HG03439 (cell line): Measurements from ENCODE around the gene AFMID.
"Not testable (repeated sequence)": the region's sequence is repeated elsewhere in the genome, so short reads cannot be mapped to it uniquely, and the experiment has no call there.

ENCODE experiments used
- ATAC-seq: cut with Tn5 transposase; IDR thresholded peaks from one replicate; pipeline ENCODE4 v1.9.1; 2021; ENCODE audit warnings: mild to moderate bottlenecking, moderate library complexity; ENCODE audit not compliant: unreplicated experiment

The AFMID gene

DNA sequence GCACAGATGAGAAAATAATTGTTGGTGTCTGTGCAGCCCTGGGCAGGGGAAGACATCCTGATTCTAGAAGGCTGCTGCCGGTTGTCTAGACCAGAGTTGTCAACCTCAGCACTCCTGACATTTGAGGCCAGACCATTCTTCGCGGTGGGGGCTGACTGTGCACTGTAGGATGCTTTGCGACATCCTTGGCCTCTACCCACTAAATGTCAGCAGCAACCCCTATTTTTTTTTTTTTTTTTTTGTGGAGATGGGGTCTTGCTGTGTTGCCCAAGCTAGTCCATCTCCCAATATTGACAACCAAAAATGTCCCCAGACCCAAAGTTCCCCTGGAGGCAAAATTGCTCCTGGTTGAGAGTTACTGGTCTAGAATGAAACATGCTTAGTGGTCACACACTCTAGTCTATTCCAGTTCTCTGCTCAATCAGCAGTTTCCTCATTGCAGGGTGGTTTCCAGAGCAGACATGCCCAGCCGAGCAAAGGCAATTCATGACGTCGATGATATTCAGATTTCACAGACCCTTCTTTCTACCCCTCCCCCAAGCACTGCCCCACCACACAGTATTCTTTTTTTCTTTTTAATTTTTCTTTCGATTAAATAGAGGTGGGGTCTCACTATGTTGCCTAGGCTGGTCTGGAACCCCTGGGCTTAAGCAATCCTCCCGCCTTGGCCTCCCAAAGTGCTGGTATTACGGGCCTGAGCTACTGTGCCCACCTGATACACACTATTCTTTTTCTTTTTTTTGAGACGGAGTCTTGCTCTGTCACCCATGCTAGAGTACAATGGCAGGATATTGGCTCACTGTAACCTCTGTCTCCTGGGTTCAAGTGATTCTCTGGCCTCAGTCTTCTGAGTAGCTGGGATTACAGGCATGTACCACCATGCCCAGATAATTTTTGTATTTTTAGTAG is 32.0 kb upstream of the AFMID start:
- ATAC-seq: peak; percentile 52

DNA sequence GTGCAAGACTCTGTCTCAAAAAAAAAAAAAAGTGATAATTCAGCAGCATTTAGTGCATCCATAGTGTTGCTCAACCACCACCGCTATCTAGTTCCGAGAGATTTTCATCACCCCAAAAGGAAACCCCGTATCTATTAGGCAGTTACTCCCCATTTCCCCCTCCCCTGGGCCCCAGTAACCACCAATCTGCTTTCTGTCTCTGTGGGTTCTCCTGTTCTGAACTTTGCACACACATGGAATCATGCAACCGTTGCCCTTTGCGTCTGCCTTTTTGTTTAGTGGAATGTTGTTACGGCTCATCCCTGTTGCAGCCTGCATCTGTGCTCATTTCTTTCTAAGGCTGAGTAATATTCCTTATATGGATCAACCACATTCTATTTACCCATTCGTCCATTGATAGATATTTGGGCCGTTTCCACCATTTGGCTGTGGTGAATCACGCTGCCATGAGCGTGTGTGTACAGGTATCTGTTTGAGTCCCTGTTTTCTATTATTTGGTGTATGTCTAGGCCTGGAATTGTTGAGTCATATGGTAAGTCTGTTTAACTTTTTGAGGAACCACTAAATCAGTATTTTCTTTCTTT is 27.5 kb upstream of the AFMID start:
- no peak for ATAC-seq

DNA sequence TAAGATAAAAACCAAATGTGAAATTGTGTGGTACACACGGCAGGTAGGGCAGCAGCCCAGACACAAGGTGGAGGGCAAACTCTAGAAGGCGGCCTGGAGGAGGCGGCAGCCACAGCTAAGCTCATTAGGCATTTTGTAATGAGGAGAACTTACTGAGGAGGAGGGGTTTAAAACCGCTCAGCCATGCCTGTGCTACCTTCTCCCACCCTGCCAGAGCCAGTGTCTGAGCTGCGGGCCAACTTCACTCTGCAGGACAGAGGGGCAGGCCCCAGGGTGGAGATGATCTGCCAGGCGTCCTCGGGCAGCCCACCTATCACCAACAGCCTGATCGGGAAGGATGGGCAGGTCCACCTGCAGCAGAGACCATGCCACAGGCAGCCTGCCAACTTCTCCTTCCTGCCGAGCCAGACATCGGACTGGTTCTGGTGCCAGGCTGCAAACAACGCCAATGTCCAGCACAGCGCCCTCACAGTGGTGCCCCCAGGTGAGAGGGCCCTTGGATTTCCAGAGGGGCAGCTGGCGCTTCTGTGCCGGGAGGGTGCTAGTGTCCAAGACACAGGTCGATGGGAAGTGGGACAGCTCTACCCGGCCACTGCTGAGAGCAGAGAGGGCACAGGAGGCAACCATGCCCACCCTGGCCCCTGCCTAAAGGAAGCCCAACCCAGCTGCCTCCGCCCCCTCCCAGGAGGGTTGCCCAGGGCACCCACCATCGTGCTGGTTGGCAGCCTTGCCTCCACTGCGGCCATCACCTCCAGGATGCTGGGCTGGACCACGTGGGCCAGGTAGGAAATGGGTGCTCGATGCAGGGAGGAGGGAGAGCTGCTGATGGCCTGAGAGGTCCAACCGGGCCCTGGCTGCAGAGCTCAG is 23.0 kb upstream of the AFMID start:
- no peak for ATAC-seq

DNA sequence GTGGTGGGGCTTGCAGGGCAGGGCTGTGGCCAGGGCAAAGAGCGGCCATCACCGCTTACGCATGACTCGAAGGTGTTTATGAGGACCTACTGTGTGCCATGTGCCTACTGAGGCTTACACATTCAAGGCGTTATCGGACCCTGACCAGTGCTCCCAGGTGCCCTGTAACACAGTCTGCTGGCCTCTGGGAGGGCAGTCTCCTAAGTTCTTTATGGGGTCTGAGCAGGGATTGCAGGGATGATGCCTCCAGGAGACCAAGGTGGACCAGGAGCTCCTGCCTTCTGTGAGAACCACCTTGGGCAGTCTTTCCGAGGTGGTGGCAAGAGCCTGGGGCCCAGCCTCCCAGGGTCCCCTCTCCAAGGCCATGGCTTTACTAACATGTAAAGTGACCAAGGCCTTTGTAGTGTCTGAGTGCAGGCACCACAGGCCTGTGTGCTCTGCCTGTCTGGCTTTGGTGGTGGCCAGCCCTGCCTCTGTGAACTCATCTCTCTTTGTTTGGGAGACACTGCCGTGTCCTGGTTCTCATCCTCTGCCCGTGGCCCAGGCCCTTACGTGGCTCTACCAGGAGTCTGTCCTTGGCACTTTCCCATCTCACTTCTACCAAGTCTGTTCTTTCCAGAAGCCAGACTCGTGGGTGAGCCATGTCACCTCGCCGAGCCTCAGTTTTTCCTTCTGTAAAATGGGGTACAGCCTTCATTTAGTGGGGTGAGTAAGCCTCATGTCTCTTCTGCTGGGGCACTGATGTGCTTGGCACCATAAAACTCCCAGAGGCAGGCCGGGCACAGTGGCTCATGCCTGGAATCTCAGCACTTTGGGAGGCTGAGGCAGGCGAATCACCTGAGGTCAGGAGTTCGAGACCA is 22.2 kb upstream of the AFMID start:
- no peak for ATAC-seq

DNA sequence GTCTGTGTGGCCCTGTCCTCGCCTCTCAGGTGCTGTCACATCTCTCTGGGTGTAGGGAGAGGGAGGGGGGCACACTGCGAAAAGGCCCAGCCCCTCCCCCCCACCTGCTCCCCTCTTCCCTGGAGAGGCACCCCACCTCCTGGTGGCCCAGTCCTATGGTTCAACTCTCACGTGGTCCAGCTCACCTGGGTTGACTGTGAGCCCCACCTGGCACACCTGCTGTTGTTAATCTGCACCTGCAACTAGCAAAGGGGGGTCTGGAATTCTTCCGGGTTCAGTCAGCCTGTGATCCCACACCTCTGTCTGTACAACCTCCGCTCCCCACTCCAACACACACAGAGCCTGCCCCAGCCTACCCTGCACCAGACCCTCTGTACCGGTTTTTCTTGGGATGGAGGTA is 20.7 kb upstream of the AFMID start:
- ATAC-seq: no peak

DNA sequence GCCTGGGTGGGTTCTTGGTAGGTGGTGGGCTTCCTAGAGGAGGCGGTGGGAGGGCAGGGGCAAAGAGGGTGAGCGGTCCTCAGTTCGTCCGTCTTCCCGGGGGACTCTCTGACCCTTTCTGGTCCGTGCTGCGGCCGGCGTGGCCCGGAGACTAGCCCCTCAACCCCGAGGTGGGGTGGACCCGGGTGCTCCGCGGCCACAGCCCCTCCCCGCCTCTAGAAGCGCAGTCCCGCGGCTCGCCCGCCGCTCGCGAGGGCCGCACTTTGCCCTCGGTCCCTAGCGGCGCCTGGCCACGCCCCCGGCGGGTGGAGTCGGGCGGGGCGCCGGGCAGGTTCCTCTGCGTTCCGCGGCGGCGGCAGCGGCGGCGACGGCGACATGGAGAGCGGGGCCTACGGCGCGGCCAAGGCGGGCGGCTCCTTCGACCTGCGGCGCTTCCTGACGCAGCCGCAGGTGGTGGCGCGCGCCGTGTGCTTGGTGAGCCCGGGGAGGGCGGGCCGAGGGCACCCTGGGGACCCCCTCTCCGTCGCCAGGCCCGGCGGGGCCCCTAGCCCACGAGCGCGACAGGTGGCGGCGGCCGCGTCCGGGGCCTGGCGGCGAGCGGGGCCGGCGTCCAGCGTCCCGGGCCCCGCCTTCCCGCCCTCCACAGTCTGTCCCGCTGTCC is 18.8 kb upstream of the AFMID start, which contains the start of gene SYNGR2:
TSS of gene SYNGR2 (plus strand) at position 340 of the 661 bp plus-strand sequence. CDS start at position 376, 36 bp downstream.
- ATAC-seq: peak; percentile 44

DNA sequence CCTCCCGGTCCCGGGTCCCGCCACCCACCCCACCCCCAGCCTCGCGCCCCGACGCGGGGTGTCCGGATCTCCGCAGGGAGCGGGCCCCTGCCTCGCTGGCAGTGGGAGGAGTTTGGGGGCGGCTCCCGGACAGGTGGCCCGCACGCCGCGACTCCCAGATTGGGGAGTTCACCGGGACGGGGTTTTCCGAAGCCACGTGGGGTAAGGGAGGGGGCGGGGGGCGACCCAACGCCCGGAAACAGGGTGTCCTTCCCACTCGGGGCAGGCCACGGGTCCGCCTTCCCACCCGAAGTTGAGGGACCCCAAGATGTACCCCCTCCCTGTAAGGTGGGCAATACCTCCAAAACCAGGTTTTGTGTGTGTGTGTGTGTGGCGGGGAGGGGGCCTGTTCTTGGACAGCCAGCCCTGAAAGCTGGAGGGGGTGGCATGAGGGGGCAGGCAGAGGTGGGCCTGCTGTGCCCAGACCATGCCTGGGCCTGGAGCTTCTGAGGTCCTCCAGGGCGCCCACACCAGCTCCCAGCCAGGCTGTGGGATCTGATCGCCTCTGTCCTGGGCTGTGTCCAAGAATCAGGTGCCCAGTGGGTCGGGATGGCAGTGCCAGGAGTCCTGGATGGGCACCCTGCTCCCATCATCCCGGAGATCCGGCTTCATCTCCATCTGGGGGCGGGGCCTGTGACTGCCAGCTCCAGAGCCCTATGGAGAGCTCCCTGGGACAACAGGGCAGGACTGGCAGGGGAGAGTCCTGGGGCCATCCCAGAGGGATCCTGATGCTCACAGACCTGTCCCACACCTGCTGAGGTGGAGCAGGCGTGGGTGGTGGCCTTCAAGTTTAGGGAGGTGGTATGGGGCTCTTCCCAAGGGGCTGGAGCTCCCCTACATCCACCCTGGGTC is 18.0 kb upstream of the AFMID start:
- peak; percentile 5 for ATAC-seq

DNA sequence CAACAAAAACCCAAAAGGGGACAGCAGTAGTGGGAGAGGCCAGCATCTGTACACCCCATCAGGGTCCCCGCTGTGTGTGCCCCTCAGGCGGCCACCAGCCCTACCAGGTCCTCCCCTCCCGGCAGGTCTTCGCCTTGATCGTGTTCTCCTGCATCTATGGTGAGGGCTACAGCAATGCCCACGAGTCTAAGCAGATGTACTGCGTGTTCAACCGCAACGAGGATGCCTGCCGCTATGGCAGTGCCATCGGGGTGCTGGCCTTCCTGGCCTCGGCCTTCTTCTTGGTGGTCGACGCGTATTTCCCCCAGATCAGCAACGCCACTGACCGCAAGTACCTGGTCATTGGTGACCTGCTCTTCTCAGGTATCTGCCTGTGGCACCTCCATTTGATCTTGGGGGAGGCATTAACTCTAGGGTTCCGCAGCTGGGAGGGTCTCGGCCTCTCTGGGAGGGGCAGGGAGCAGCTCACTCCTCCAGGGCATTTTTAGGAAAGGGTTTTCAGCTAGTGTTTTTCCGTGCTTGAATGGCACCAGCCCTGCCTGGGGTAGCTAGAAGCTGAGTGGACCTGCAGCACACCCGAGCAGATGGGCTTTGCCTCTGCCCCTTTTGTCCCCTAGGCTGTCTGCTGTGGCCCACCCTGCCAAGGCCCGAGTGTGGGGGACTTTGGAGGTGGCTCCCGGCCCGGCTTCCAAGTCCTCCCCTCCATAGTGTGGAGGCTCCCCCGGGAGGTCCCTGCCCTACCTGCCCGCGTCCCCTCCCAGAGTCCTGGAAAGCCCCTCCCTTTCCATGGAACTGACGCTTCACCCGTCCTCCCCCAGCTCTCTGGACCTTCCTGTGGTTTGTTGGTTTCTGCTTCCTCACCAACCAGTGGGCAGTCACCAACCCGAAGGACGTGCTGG is 16.2 kb upstream of the AFMID start:
- ATAC-seq: no peak

DNA sequence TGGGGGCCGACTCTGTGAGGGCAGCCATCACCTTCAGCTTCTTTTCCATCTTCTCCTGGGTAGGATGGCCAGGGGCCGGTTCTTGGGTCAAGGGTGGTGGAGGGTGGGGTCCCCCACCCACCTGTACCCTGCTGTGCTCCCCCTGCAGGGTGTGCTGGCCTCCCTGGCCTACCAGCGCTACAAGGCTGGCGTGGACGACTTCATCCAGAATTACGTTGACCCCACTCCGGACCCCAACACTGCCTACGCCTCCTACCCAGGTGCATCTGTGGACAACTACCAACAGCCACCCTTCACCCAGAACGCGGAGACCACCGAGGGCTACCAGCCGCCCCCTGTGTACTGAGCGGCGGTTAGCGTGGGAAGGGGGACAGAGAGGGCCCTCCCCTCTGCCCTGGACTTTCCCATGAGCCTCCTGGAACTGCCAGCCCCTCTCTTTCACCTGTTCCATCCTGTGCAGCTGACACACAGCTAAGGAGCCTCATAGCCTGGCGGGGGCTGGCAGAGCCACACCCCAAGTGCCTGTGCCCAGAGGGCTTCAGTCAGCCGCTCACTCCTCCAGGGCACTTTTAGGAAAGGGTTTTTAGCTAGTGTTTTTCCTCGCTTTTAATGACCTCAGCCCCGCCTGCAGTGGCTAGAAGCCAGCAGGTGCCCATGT is 15.4 kb upstream of the AFMID start:
- ATAC-seq: not testable (repeated sequence)

DNA sequence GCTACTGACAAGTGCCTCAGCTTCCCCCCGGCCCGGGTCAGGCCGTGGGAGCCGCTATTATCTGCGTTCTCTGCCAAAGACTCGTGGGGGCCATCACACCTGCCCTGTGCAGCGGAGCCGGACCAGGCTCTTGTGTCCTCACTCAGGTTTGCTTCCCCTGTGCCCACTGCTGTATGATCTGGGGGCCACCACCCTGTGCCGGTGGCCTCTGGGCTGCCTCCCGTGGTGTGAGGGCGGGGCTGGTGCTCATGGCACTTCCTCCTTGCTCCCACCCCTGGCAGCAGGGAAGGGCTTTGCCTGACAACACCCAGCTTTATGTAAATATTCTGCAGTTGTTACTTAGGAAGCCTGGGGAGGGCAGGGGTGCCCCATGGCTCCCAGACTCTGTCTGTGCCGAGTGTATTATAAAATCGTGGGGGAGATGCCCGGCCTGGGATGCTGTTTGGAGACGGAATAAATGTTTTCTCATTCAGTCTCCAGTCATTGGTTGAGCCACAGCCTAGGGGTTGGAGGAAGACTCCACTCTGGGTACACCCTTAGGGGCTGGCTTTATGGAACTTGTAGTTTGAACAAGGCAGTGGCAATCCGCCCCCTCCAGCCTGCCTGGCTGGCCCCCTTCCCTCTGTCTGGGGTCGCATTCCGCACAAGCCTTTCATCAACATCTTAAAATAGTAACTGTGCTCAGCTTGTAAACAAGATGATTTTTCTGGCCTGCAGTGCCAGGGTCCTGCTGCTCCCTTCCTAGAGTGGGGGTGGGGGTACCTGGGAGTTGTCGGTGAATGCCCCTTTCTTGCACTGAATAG is 14.7 kb upstream of the AFMID start:
- ATAC-seq: no peak

DNA sequence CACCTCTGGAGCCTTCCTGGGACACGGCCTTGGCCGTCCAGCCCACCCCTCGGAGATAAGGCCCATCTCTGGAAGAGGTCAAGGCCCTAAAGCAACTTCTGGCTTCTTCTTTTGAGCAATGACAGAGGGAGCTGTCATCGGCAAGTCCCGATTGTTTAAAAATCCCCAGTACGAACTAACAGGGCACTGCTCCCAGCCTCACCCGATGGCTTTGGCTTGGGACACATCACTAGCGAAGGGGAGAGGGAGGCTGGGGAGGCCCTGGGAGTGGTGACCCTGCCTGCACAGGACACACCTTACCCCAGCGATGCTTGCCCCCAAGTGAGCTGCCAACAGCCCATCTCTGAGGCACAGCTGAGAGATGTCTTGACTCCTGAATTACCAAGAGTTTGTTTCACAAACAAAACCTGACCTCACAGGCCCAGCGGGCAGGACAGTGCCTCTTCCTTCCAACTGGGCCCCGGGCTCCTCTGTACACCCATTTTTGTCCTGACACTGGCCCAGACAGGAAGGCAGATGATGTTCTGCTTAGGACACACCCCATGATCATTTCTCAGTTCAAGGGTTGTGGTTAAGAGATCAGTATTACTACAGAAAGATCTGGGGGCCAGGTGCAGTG is 14.0 kb upstream of the AFMID start:
- ATAC-seq: peak; percentile 33

DNA sequence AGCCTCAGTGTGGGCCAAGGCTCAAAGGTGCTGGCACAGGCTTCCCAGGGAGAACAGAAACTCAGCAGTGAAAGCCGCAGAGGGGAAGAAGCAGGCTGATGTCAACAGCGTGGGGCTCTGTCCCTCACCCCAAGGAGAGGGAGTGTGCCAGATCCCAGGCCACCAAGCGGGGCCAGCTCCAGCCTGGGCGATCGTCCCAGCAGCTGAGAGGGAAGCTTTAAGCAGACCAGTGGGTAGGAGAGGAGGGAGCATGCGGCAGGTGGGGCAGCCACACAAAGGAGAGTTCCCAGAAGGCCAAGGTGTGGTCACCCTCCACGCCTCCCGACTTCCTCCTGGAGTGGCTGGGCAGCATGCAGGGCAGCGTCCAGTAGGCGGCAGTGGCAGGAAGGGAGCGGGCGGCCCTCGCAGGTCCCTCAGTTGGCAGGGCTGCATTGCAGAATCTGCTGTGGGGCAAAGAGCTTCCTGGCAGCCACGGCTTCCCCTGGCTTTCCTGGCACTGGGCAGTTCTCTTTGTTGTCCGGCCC is 12.8 kb upstream of the AFMID start:
- no peak for ATAC-seq

DNA sequence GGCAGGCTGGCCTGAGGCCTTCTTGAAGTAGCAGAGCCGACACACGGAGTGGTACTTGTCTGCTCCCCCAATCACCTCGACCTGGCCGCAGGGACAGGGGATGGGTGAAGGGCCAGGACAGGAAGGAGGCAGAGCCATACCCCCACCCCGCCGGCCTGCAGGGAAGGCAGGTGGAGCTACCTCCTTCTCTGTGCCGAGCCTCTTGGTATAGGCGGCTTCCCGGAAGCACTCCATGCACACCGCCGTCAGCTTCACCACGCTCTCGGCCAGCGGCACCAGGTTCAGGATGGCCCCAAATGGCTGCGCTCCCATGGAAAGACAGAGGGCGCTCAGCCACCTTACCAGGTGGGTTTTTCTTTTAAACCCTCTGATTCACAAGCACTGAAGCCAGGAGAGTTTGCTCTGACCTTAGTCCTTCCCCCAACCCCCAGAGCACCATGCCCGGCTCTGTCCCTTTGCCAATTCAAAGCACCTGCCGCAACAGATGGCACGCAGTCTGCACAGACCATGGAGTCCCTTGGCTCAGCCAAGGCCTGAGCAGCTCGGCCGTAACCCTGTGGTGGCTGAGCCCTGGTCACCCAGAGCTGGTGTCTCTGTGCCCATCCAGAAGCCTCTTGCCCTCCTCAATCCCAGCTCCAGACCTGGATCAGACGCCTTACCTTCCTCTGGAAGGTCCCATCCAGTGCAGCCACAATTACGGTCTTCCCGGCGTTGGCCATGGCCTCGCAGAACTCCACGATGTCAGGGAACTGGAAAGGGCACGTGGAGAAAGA is 12.1 kb upstream of the AFMID start:
- ATAC-seq: no peak

DNA sequence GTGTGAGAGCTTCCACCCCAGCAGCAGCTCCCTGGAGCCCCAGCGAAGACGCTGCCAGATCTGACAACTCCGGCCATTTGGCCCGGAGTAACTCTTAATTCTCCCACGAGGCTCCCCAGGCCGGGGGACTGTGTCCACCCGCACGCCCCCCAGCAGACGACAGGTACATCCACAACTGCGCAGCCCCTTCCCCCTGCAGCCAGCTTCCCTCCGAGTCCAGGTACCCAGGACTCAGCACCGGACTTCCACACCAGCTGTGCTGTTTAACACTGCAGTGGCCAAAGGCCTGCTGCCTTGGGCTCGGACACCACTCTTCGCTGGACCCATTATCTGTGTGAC is 11.6 kb upstream of the AFMID start:
- no peak for ATAC-seq

DNA sequence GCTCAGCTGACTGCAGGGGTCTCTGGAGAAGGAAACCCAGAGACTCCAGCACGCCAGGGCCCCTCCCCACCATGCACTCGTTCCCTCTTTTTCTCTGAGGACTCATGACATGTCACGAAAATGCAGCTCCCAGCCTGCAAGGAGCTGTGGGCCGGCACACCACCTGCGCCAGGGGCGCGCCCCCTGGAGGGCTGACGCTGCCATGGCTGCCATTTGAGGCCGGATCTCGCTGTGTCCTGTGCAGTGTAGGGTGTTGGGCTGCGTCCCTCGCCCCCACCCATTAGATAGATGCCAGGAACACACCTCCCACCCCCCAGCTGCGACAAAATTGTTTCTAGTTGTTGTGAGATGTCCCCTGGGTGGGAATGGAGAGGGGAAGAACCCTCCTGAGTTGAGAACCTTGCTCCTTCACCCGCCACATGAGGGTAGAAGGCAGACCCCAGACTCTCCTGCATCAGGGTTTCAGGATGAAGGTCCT is 10.6 kb upstream of the AFMID start:
- ATAC-seq: no peak
